Neural cell (in vitro differentiated cells): ENCODE results near the gene SPNS1. TPM values are rescaled to one million over a fixed set of nuclear protein-coding genes. Genes with fewer than 3 reads are reported as not detected.

Source experiments
- H2AFZ ChIP-seq: fragments of 200-600, 300-800 bp; sonication (generic), shearing (Covaris generic); 2 replicates; pipeline ENCODE4 v1.6.0; 2014; ENCODE audit warnings: low read depth, mild to moderate bottlenecking, antibody characterized with exemption, low read length, moderate library complexity
- H3F3A ChIP-seq: fragments of 200-600 bp; shearing (Covaris generic); 2 replicates; pipeline ENCODE4 v1.6.1; 2016; ENCODE audit warnings: mild to moderate bottlenecking, moderate library complexity, mixed read lengths, antibody characterized with exemption, low read length; ENCODE audit not compliant: insufficient read depth, poor library complexity, severe bottlenecking
- H3K27ac ChIP-seq: fragments of 200-600, 300-800 bp; sonication (generic), shearing (Covaris generic); 2 replicates; pipeline ENCODE4 v1.5.1; 2014; ENCODE audit warnings: mild to moderate bottlenecking, low read length, moderate library complexity
- H3K27me3 ChIP-seq: fragments of 300-800, 200-600 bp; sonication (generic), shearing (Covaris generic); 2 replicates; pipeline ENCODE4 v1.6.0; 2014; ENCODE audit warnings: mild to moderate bottlenecking, low read depth, low read length, moderate library complexity; ENCODE audit not compliant: insufficient read depth
- H3K36me3 ChIP-seq: fragments of 300-800, 200-600 bp; sonication (generic), shearing (Covaris generic); 2 replicates; pipeline ENCODE4 v1.5.1; 2014; ENCODE audit warnings: mild to moderate bottlenecking, antibody characterized with exemption, low read length, moderate library complexity; ENCODE audit not compliant: insufficient read depth
- H3K4me2 ChIP-seq: fragments of 300-800, 200-600 bp; sonication (generic), shearing (Covaris generic); 2 replicates; pipeline ENCODE4 v1.6.0; 2014; ENCODE audit warnings: mild to moderate bottlenecking, low read length
- H3K4me3 ChIP-seq: fragments of 300-800, 200-600 bp; sonication (generic), shearing (Covaris generic); 2 replicates; pipeline ENCODE4 v1.5.1; 2014; ENCODE audit warnings: mild to moderate bottlenecking, low read length, moderate library complexity
- H3K79me2 ChIP-seq: fragments of 200-600 bp; shearing (Covaris generic); replicated peaks from 2 replicates; pipeline ENCODE4 v1.6.0; 2014; ENCODE audit warnings: mild to moderate bottlenecking, low read length, moderate library complexity; ENCODE audit not compliant: insufficient read depth
- H3K9ac ChIP-seq: fragments of 300-800, 200-600 bp; sonication (generic), shearing (Covaris generic); 2 replicates; pipeline ENCODE4 v1.6.1; 2016; ENCODE audit warnings: mild to moderate bottlenecking, low read length, mixed read lengths
- H3K9me2 ChIP-seq: fragments of 200-600 bp; shearing (Covaris generic); 2 replicates; pipeline ENCODE4 v1.6.1; 2016; ENCODE audit warnings: mild to moderate bottlenecking, low read length, mixed read lengths; ENCODE audit not compliant: insufficient read depth
- H3K9me3 ChIP-seq: fragments of 200-600, 300-800 bp; sonication (generic), shearing (Covaris generic); 2 replicates; pipeline ENCODE4 v1.6.1; 2016; ENCODE audit warnings: mild to moderate bottlenecking, mixed run types, low read length, moderate library complexity, mixed read lengths
- H4K20me1 ChIP-seq: fragments of 200-600 bp; shearing (Covaris generic); 2 replicates; pipeline ENCODE4 v1.6.1; 2016; ENCODE audit warnings: mild to moderate bottlenecking, mixed run types; ENCODE audit not compliant: insufficient read depth
- CTCF ChIP-seq: fragments of 450-650 bp; IDR thresholded peaks from 2 replicates; pipeline ENCODE4 v1.5.1; 2014; ENCODE audit warnings: antibody characterized with exemption, mild to moderate bottlenecking, moderate library complexity; ENCODE audit not compliant: poor library complexity, severe bottlenecking
- EP300 ChIP-seq: fragments of 450-650 bp; conservative IDR thresholded peaks from 2 replicates; pipeline ENCODE4 v1.6.1; 2014; ENCODE audit warnings: antibody characterized with exemption, mild to moderate bottlenecking, moderate library complexity; ENCODE audit not compliant: poor library complexity, severe bottlenecking
- EZH2 ChIP-seq: fragments of 200-600, 300-800 bp; shearing (Covaris generic), sonication (generic); IDR thresholded peaks from 2 replicates; pipeline ENCODE4 v1.6.1; 2014; ENCODE audit warnings: antibody characterized with exemption, low read length, borderline replicate concordance, mild to moderate bottlenecking; ENCODE audit not compliant: insufficient read depth, poor library complexity, severe bottlenecking
- MXI1 ChIP-seq: fragments of 450-650 bp; conservative IDR thresholded peaks from 2 replicates; pipeline ENCODE4 v1.6.1; 2014; ENCODE audit warnings: antibody characterized with exemption, mild to moderate bottlenecking; ENCODE audit not compliant: poor library complexity, severe bottlenecking
- POLR2AphosphoS5 ChIP-seq: IDR thresholded peaks from 2 replicates; pipeline ENCODE4 v1.6.1; 2012
- RAD21 ChIP-seq: fragments of 450-650 bp; conservative IDR thresholded peaks from 2 replicates; pipeline ENCODE4 v1.6.1; 2014; ENCODE audit warnings: antibody characterized with exemption, mild to moderate bottlenecking, moderate library complexity
- SMC3 ChIP-seq: fragments of 450-650 bp; conservative IDR thresholded peaks from 2 replicates; pipeline ENCODE4 v1.6.1; 2014; ENCODE audit warnings: antibody characterized with exemption, mild to moderate bottlenecking, moderate library complexity; ENCODE audit not compliant: poor library complexity
- TAF1 ChIP-seq: IDR thresholded peaks from 2 replicates; pipeline ENCODE4 v1.6.1; 2012; ENCODE audit warnings: low read depth
- polyA plus RNA-seq: library from polyadenylated mRNA; depleted of rRNA; stranded (reverse); fragments of >200 nt; gene quantifications from 2 replicates; pipeline ENCODE4 v1.2.3, GENCODE V29; 2014
- TF ChIP-seq, protein P1 (sequence below): IDR thresholded peaks from 2 replicates; pipeline ENCODE4 v1.6.1; 2012; ENCODE audit warnings: borderline replicate concordance

Gene SPNS1
- polyA plus RNA-seq, 1 donor from 2014 or later = 41.6 TPM

DNA sequence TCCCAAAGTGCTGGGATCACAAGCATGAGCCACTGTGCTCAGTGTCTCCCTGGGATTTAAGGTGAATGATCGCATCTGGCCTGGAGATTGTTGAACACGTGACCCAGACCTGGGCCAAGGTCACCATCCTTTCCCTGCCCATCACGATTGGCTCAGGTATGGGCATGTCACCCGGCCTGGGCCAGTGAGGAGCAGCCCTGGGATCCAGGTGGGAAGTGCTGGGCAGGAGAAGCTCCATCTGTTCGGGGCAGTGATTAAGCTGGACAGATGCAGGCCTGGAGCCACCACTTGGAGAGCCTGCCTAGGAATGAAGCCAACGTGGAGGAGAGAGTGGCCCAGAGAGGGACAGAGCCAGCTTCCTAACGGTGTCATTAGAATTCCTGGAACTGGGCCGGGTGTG lies 17.1 kb downstream of the SPNS1 start:
- no peak overlapping the region for H3K4me2 ChIP-seq
- no peaks in the 10 kb centered on the region for H3K36me3 ChIP-seq
- no peaks in the 10 kb centered on the region for H3F3A ChIP-seq
- no peak overlapping the region for H3K27ac ChIP-seq
- TF ChIP-seq EZH2 (no peak), RAD21 (no peak), CTCF (no peak), MXI1 (no peak), TAF1 (no peak), EP300 (no peak), POLR2AphosphoS5 (no peak), SMC3 (no peak)
- TF ChIP-seq, protein P1, sequence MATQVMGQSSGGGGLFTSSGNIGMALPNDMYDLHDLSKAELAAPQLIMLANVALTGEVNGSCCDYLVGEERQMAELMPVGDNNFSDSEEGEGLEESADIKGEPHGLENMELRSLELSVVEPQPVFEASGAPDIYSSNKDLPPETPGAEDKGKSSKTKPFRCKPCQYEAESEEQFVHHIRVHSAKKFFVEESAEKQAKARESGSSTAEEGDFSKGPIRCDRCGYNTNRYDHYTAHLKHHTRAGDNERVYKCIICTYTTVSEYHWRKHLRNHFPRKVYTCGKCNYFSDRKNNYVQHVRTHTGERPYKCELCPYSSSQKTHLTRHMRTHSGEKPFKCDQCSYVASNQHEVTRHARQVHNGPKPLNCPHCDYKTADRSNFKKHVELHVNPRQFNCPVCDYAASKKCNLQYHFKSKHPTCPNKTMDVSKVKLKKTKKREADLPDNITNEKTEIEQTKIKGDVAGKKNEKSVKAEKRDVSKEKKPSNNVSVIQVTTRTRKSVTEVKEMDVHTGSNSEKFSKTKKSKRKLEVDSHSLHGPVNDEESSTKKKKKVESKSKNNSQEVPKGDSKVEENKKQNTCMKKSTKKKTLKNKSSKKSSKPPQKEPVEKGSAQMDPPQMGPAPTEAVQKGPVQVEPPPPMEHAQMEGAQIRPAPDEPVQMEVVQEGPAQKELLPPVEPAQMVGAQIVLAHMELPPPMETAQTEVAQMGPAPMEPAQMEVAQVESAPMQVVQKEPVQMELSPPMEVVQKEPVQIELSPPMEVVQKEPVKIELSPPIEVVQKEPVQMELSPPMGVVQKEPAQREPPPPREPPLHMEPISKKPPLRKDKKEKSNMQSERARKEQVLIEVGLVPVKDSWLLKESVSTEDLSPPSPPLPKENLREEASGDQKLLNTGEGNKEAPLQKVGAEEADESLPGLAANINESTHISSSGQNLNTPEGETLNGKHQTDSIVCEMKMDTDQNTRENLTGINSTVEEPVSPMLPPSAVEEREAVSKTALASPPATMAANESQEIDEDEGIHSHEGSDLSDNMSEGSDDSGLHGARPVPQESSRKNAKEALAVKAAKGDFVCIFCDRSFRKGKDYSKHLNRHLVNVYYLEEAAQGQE = no peak
- H3K9me2 ChIP-seq = no peaks in the 10 kb centered on the region
- H2AFZ ChIP-seq = no peak overlapping the region
- no peaks in the 10 kb centered on the region for H3K27me3 ChIP-seq
- no peaks in the 10 kb centered on the region for H3K9me3 ChIP-seq
- H4K20me1 ChIP-seq = no peaks in the 10 kb centered on the region
- H3K4me3 ChIP-seq = no peak overlapping the region
- no peak overlapping the region for H3K9ac ChIP-seq
- H3K79me2 ChIP-seq = no peaks in the 10 kb centered on the region

- Histone ChIP-seq H2AFZ (no peak overlapping the region), H3K36me3 (no peaks in the 10 kb centered on the region), H3K4me2 (no peak overlapping the region), H3K9me2 (no peaks in the 10 kb centered on the region), H3K27me3 (no peaks in the 10 kb centered on the region), H3K4me3 (no peak overlapping the region), H3K9ac (no peak overlapping the region), H3K27ac (no peak overlapping the region), H4K20me1 (no peaks in the 10 kb centered on the region), H3F3A (no peaks in the 10 kb centered on the region), H3K9me3 (no peaks in the 10 kb centered on the region), H3K79me2 (no peaks in the 10 kb centered on the region)
- TF ChIP-seq RAD21 (no peak), TAF1 (no peak), CTCF (no peak)
- TF ChIP-seq, protein P1 = no peak
These were observed 17.9 kb downstream of the SPNS1 start for GRCh38 chr16:28992496-28992895.
